ENCODE measurements around the gene RGS2.

The RGS2 gene

DNA sequence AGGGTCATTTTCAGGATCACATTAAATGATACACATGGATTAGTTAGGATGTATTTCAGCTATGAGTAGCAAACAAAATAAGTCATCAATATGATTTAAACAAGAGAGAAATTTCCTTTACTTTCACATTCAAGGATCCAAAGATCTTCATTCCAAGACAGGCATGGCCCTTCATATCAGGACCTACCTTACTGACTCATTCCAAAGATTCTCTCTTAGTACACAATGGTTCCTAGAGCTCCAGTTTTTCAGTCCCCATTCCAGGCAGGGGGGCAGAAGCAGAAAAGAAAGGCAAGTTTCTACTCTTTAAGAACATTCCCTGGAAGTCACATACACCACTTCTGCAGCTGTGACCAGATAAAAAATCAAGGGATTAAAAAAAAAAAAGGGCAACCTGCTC lies 23.7 kb downstream of the RGS2 start:
- no peak for DNase-seq

DNA sequence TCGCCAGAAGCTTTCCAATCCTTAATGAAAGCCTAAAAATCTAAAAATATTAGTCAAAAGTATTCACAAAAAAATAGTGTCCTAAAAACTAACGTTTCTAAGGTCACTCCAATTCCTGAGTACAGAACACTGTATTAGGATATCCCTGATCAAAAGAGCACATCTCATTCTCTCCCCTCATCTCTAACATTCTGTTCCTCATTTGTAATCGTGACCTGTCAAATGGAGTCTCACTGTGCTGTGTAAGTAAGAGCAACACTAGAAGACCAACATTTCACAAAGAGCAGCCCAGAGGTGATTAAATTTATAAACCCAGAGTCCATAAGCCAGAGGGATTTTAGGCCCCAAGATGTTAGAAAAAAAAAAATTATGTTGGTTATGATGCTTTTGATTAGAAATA lies 26.3 kb downstream of the RGS2 start:
- no peak for DNase-seq

DNA sequence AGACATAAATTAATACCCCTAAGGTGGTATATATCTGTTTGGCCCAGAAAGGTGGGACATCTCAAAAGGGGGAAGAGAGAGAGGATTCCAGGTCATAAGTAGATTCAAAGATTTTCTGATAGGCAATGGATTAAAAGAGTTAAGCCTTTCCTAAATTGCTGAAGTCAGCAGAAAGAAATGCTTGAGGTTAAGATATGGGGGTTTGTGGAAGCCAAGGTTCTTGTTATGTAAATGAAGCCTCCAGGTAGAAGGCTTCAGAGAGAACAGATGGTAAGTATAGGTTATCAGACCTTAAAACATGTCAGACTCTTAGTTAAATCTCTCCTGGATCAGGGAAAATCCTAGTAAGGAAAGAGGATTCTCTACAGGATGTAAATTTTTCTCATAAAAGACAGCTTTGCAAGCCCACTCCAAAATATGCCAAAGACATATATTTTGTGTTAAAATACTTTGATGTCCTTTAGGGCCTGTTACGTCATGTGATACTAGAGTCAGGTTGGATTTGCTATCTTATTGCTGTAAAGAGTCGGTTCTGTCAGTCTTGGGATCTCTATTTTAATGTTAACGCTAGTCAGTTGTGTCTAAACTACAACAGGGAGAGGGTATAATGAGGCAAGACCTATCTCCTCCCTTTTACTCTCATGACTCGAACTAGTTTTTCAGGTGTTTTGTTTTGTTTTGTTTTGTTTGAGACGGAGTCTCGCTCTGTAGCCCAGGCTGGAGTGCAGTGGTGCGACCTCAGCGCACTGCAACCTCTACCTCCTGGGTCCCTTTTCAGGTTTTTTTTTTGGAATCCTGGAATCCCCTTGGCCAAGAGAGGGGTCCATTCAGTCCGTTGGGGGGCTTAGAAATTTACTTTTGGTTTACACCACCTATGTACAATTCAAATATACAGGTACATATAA lies 30.6 kb downstream of the RGS2 start:
- no peak for DNase-seq

DNA sequence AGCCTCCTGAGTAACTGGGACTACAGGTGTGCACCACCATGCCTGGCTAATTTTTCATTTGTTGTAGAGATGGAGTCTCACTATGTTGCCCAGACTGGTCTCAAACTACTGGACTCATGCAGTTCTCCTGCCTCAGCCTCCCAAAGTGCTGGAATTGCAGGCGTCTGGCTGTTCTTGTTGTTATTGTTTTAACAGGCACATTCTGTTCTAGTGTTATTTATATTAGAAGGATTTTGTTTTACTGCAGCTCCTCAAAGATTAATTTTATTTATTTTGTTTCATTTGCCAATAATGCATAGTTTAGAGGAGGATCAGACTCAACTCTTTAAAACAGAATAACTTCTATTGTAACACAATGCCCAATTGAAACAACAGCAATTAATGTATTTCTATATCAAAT lies 35.5 kb downstream of the RGS2 start:
- no peak for DNase-seq

DNA sequence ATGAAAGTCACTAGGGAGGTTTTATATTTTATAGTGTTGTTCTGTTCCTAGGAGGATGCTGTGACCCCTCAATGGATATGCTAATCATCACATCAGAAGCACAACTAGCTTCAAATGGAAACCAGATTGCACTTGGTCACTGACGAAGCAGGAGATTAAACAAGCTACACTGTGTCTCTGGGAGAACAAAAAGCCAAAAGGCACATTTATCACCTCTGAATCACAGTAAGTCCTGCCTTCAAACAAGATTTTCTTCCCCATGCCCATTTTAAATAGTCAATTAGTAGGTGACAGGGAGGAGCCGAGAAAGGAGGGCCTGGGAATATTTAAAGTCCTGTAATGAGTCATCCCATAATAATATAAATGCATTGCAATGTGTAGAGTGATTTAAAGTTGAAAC lies 38.1 kb downstream of the RGS2 start:
- DNase-seq = no peak

DNA sequence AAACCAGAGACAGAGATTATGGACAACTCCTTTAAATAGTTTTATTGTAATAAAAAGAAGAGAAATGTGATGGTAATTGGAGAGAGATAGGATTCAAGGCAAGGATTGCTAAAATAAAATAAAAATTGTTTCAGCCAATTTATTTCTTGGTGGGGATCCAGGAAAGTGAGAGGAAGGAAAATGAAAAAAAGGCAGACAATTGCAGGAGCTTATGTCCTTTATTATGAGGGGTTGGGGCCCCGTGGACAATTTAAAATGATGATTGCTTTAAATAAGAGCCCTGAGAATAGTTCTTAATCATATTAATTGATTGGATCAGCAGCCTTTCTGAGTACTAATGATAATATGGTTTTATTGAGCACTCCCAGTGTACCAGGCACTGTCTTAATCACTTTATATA lies 40.2 kb downstream of the RGS2 start:
- DNase-seq = no peak

DNA sequence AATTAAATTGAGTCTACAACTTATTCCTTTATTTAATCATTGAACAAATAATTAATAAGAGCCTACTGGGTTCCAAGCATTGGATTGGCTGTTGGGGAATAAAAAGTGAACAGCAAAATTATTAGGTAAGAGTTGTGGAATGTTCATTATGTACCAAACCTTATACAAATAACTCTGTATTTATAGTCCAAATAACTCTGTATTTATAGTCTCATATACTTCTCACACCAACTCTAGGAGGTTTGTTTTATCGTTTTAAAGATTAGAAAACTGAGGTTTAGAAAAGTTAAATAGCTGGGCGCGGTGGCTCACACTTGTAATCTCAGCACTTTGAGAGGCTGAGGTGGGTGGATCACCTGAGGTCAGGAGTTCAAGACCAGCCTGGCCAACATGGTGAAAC lies 40.6 kb downstream of the RGS2 start:
- no peak for DNase-seq

DNA sequence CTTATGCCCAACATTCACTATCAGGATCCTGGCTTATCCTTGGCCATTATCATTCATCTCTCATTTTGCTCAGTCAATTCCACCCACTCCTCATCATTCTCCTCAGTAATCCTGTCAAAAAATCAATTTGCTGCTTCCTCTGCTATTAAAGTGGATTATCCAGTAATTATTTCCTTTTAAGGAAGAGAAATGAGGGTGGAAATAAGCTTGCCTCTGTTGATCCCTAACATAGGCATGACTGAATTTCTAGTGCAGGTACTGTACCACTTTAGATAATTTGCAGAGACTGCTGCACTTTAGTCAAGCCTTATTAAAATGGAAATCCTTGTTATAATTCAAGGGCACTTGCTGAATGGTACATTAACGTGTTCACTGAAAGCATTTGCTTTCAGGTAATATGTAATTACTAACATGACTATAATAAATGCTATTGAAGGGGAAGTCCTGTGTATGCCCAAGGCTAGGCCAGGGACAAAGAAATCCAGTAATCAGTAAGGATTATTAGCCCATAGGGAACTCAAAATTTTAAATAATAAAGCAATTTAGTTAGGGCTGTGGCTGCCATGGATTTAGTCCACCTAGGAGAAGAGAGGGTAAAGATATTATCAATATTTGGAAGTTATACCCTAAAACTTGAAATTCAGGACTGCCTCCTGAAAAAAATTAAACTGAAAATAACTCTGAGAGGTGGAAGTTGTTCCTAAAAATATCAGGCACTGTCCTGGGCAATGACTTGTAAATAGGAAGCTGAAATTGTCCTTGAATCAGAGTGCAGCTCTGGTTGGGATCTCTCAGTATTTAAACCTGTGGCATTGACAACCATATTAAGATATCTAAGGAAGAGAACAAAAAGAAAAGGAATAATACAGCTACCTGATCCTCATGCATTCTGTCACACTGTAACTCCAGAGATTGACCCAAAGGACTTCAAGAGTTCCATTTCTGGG lies 43.4 kb downstream of the RGS2 start:
- DNase-seq = no peak

DNA sequence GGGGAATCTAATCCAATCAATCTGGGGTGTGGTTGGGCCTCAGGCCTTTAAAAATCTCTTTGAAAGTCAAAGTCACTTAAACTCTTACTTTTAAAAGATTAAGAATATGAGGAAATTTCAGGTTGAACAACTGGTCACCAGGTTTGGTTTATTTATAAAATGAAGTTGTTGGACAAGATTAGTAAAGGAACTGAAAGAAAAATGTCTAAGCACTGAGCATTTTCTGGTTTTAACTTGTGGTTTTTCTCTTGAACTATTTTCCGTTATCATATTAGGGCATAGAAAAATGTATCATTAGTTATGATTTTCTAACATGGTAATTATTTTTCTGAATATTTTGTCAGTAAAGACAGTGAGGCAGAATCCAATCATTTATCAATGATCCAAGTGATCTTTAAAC lies 49.6 kb downstream of the RGS2 start:
- no peak for DNase-seq

DNA sequence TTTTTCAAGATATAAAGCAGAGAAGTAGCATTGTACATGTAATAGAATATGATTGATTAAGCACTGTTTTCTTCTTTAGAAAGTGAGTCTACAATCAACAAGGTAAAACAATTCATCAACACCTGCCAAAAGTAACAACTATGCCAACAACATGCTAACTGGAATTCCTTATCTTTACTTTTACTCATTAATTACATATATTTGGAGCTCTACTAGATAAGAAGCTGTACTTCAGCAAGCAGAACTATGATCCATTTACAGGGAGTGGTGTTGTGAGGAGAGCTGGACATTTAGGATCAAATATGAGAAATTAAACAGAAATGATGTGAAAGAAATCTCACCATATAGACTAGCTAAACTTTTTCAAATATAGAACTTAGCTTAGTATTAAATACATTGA lies 51.0 kb downstream of the RGS2 start:
- DNase-seq = no peak

DNA sequence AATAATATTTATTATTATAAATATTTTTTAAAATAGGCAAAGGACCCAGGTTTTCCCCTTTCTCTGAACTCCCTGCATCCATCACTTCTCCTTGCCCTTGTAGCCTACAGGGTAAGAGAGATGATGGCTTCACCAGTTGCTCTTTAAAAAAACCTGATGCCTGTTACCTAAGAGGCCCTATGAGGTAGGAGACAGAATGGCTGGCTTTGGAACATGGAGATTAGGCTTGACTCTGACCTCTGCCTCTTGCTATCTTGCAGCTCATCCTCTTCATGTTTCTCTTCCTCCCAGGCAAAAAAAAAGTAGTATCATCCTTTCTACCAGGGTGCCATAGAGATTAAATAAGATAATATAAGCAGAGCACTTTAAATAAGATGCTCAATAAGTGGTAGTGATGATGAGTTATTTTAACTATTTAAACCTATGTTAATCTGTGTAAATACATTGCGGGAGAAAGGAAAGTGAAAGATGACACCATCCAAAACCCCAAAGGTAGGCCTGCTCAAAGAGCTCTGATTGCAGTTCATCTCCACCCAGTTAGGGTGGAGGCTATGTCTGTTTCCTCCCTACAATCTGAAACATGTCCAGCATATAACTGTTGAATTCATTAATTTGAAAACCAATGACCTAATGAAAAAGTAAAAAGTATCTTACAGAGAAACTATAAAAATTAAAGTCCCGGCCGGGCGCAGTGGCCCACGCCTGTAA lies 51.8 kb downstream of the RGS2 start:
- no peak for DNase-seq

DNA sequence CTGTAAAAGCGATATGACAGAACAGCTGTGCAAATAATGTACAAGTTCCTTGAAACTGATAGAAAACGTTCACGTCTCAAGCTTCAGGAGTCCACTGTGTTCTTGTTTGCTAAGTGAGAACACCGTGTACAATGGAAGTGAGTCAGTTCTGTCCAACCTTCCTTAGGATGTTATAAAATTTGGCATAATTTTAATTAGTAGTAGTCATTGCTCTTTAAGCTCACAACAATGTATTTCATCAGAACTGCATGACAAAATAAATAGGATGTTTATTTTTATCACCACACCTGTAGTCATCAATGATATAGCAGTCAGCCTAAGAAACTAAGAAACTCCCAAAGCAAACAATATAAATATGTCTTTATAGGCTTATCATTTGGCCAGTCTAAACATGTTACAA lies 53.0 kb downstream of the RGS2 start:
- no peak for DNase-seq

All from GF-D8 (cell line).